Uterus (tissue), 2 donors: ENCODE data around the gene CELA2B.

Experiments
- POLR2A ChIP-seq, 2 donors: fragments of 450-650 bp; IDR thresholded peaks; one replicate each; pipeline ENCODE4 v1.6.1; 2016; ENCODE audit warnings: antibody characterized with exemption in 2 of 2, mild to moderate bottlenecking in 1 of 2, moderate library complexity in 1 of 2
- TF ChIP-seq, protein P1 (sequence below), 4 experiments: fragments of 200-600 bp in 2 of 4; fragments of 450-650 bp in 2 of 4; sonication (generic) in 2 of 4; IDR thresholded peaks; one replicate each; pipeline ENCODE4 v1.5.1; 2016 to 2019; ENCODE audit warnings: antibody characterized with exemption in 4 of 4, mild to moderate bottlenecking in 2 of 4, moderate library complexity in 1 of 4

DNA sequence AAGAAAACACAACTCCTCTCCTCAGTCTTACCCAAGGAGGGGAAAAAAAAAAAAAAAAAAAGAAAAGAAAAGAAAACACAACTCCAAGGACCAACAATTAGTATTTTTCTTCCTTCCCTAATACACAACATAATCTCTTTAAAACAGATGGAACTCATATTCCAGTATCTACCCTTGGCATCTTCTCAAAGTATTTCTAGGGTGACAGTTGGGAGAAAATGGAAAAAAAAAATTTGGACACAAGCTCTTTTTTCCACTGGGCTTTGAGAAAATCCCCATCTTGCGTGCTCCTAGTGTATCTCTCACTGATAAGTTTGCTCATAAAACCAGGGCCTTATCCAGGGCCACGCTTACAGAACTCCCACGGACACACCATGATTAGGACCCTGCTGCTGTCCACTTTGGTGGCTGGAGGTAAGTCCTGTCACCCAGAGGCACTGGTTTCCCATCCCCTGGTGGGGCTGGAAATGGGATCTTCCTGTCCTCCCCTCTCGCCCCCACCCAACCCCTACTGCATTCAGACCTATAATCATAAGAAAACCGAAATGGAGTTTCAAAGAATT is at the start of gene CELA2B:
- TF ChIP-seq, protein P1, sequence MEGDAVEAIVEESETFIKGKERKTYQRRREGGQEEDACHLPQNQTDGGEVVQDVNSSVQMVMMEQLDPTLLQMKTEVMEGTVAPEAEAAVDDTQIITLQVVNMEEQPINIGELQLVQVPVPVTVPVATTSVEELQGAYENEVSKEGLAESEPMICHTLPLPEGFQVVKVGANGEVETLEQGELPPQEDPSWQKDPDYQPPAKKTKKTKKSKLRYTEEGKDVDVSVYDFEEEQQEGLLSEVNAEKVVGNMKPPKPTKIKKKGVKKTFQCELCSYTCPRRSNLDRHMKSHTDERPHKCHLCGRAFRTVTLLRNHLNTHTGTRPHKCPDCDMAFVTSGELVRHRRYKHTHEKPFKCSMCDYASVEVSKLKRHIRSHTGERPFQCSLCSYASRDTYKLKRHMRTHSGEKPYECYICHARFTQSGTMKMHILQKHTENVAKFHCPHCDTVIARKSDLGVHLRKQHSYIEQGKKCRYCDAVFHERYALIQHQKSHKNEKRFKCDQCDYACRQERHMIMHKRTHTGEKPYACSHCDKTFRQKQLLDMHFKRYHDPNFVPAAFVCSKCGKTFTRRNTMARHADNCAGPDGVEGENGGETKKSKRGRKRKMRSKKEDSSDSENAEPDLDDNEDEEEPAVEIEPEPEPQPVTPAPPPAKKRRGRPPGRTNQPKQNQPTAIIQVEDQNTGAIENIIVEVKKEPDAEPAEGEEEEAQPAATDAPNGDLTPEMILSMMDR (IDR thresholded peaks at IDR 0.05): no peak
- no peak for TF ChIP-seq POLR2A (IDR thresholded peaks at IDR 0.05)
